PFSK-1 (cell line): ENCODE measurements around the gene NTN1.

ENCODE experiments used
- POLR2AphosphoS5 ChIP-seq: IDR thresholded peaks from 2 replicates; pipeline ENCODE4 v1.6.1; 2012; ENCODE audit warnings: low read depth, mild to moderate bottlenecking, control low read depth, low read length, moderate library complexity
- REST ChIP-seq, 2 experiments: IDR thresholded peaks; 2 replicates each; pipeline versions ENCODE4 v1.6.1 to v1.8.0; 2011 to 2012; ENCODE audit warnings: low read depth in 2 of 2, low read length in 2 of 2, control low read depth in 1 of 2, inconsistent platforms in 1 of 2, mild to moderate bottlenecking in 1 of 2, moderate library complexity in 1 of 2; ENCODE audit not compliant: insufficient read depth in 1 of 2
- TAF1 ChIP-seq: IDR thresholded peaks from 2 replicates; pipeline ENCODE4 v1.6.1; 2012; ENCODE audit warnings: low read length, control low read depth, borderline replicate concordance; ENCODE audit not compliant: insufficient read depth

DNA sequence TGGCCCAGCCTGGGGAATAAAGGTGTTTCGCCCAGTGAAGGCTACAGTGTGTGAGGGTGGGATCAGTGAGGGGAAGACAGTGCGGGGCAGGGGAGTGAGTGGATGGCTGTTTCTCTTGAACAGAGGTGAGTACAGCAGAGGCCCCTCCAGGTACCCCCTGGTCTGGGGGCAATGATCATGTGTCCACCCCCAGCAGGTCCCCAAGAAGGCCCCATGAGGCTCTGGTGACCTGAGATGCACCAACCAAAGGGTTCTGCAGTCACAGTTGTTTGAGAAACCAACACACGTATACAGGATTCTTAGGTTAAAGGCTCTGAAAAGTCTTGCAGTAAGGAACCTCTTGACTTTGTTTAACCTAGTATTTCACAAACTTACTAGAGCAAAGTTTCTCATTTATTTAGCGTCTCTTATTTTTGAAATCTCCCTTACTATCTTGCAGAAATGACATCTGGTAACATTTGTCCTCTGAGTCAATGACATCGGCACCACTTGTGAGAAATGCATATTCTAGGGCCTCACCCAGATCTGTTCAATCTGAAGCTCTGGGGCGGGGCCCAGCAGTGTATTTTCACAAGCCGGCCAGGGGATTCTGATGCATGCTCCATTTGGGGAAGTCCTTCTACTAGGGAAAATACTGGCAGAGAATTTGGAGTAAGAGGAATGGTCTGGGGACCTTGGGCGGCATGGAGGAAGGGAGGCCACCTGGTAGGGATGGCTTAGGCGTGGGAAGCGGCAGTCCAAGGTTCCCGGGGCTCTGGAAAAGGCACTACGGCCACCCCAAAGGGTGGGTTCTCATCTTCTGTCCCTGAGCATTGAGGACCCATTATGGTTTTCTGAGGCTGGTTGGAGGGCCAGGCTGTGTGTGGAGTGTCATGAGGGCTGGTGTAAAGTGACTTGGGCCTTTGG is 217.3 kb downstream of the NTN1 start:
- TF ChIP-seq POLR2AphosphoS5 (no peak), TAF1 (no peak), REST (IDR thresholded peaks at IDR 0.05; ENCODE audit: insufficient read depth in 1 of 2, low read depth in 2 of 2, low read length in 2 of 2) (no peak)
